Effector CD4-positive, alpha-beta T cell (primary cell): ENCODE measurements around the gene SMARCA2.

ENCODE experiments used
- DNase-seq: peaks from one replicate; pipeline ENCODE4 v3.0.0-alpha.2; 2020

SMARCA2 gene

GRCh38 chr9:2016408-2017330 lies 1.5 kb downstream of the SMARCA2 start:
- DNase-seq, result peak; percentile 51

- DNase-seq, result peak; percentile 74
Measured at GRCh38 chr9:2017331-2018161, 2.4 kb downstream of the SMARCA2 start.

GRCh38 chr9:2018162-2018643 lies 3.1 kb downstream of the SMARCA2 start:
- DNase-seq, result no peak

- DNase-seq, result peak; percentile 20
Measured at GRCh38 chr9:2018764-2019558, 3.8 kb downstream of the SMARCA2 start.

GRCh38 chr9:2019723-2020122 lies 4.6 kb downstream of the SMARCA2 start:
- DNase-seq, result no peak

- DNase-seq, result no peak
Measured at GRCh38 chr9:2021731-2022130, 6.6 kb downstream of the SMARCA2 start.

- DNase-seq, result no peak
Measured at GRCh38 chr9:2022560-2022959, 7.4 kb downstream of the SMARCA2 start.

GRCh38 chr9:2023042-2023441 lies 7.9 kb downstream of the SMARCA2 start:
- DNase-seq, result no peak

GRCh38 chr9:2023532-2023931 lies 8.4 kb downstream of the SMARCA2 start:
- no peak for DNase-seq

GRCh38 chr9:2024888-2025782 lies 10.0 kb downstream of the SMARCA2 start:
- no peak for DNase-seq

GRCh38 chr9:2026220-2026997 lies 11.3 kb downstream of the SMARCA2 start:
- no peak for DNase-seq

GRCh38 chr9:2027543-2028160 lies 12.5 kb downstream of the SMARCA2 start:
- DNase-seq, result no peak

- DNase-seq, result no peak
Measured at GRCh38 chr9:2028888-2029287, 13.7 kb downstream of the SMARCA2 start.

- no peak for DNase-seq
Measured at GRCh38 chr9:2029666-2030170, 14.6 kb downstream of the SMARCA2 start.

- DNase-seq, result no peak
Measured at GRCh38 chr9:2032234-2032633, 17.1 kb downstream of the SMARCA2 start.

- DNase-seq, result no peak
Measured at GRCh38 chr9:2036844-2037243, 21.7 kb downstream of the SMARCA2 start.

GRCh38 chr9:2039294-2040180 lies 24.4 kb downstream of the SMARCA2 start:
- DNase-seq, result no peak

- no peak for DNase-seq
Measured at GRCh38 chr9:2040828-2041227, 25.7 kb downstream of the SMARCA2 start.

GRCh38 chr9:2041736-2042135 lies 26.6 kb downstream of the SMARCA2 start:
- no peak for DNase-seq
